ENCODE data around the gene STX8.

Gene STX8

GRCh38 chr17:9509236-9509816 is 66.3 kb downstream of the STX8 start:
- Histone ChIP-seq H3K9me3 (ENCODE audit: control insufficient read depth, insufficient read depth, low read depth, low read length) (peaks cover 3% of the 10 kb centered on the region), H3K36me3 (ENCODE audit: control insufficient read depth in 2 of 2, insufficient read depth in 1 of 2, low read length in 2 of 2) (no peaks in the 10 kb centered on the region), H3K27ac (ENCODE audit: extremely low read depth, low read depth, low read length) (no peak overlapping the region), H3K4me3 (ENCODE audit: low read depth, low read length) (no peak overlapping the region), H3K4me1 (ENCODE audit: control insufficient read depth, insufficient read depth, low read length) (no peaks in the 10 kb centered on the region)
- POLR2A ChIA-PET: no interaction called here
- CTCF ChIA-PET: interaction anchor here (0.5 to 0.7 kb wide), 2 partner anchors 50 to 782 kb away, joined by 3 to 5 read pairs; no protein-coding TSS in a partner anchor
- TF ChIP-seq SETDB1 (IDR thresholded peaks at IDR 0.05; ENCODE audit: insufficient read length, low read length) (peak; percentile 93), ZNF791 (tag by site-specific recombination; IDR thresholded peaks at IDR 0.05) (0 out of 2 replicates have a peak, but pooled peaks have one; percentile 63), ZNF48 (tag by site-specific recombination; IDR thresholded peaks at IDR 0.05) (no peak), ZSCAN5A (tag by site-specific recombination; IDR thresholded peaks at IDR 0.05) (no peak)

- H3K9me3 ChIP-seq (ENCODE audit: control insufficient read depth, insufficient read depth, low read depth, low read length): no peaks in the 10 kb centered on the region
- peaks cover 5% of the 10 kb centered on the region; the same call in 1 of the 2 replicates for H3K4me1 ChIP-seq (ENCODE audit: control insufficient read depth, insufficient read depth, low read length)
- no peak overlapping the region for H3K27ac ChIP-seq (ENCODE audit: extremely low read depth, low read depth, low read length)
- CTCF ChIA-PET: interaction anchor here (1.6 kb wide), 1 partner anchor 96 kb away, joined by 5 read pairs; no protein-coding TSS in a partner anchor
- TF ChIP-seq ZNF184 (tag by site-specific recombination; IDR thresholded peaks at IDR 0.05): no peak
- no peak for TF ChIP-seq EGR2 (tag by site-specific recombination; IDR thresholded peaks at IDR 0.05; ENCODE audit: low read depth)
- no peak for TF ChIP-seq ZFHX2 (tag by site-specific recombination; conservative IDR thresholded peaks at IDR 0.05)
- TF ChIP-seq ZNF629 (tag by site-specific recombination; IDR thresholded peaks at IDR 0.05): no peak
- TF ChIP-seq FEZF1 (tag by site-specific recombination; IDR thresholded peaks at IDR 0.05): no peak
- no peak for TF ChIP-seq ZBTB26 (tag by site-specific recombination; optimal IDR thresholded peaks at IDR 0.05)
- H3K36me3 ChIP-seq (ENCODE audit: control insufficient read depth in 2 of 2, insufficient read depth in 1 of 2, low read length in 2 of 2): peaks cover 0 to 2% of the 10 kb centered on the region in 2 experiments; a peak in 1 of 3 replicates
- H3K4me3 ChIP-seq (ENCODE audit: low read depth, low read length): no peak overlapping the region
- POLR2A ChIA-PET: no interaction called here
These were observed 76.6 kb downstream of the STX8 start for GRCh38 chr17:9499041-9499440.

GRCh38 chr17:9498490-9498889 is 77.1 kb downstream of the STX8 start:
- no peak overlapping the region for H3K4me3 ChIP-seq (ENCODE audit: low read depth, low read length)
- peaks cover 0 to 2% of the 10 kb centered on the region in 2 experiments; a peak in 1 of 3 replicates for H3K36me3 ChIP-seq (ENCODE audit: control insufficient read depth in 2 of 2, insufficient read depth in 1 of 2, low read length in 2 of 2)
- H3K4me1 ChIP-seq (ENCODE audit: control insufficient read depth, insufficient read depth, low read length): peaks cover 5% of the 10 kb centered on the region; the same call in 1 of the 2 replicates
- ChIA-PET CTCF (interaction anchor here (0.6 to 1.6 kb wide), 2 partner anchors 29 to 96 kb away, joined by 3 to 5 read pairs; no protein-coding TSS in a partner anchor), POLR2A (no interaction called here)
- TF ChIP-seq ZNF23 (tag by site-specific recombination; IDR thresholded peaks at IDR 0.05; ENCODE audit: borderline replicate concordance) (no peak), ZNF416 (tag by site-specific recombination; IDR thresholded peaks at IDR 0.05) (no peak), ZNF37A (tag by site-specific recombination; IDR thresholded peaks at IDR 0.05) (no peak), BCL11A (tag by site-specific recombination; IDR thresholded peaks at IDR 0.05; ENCODE audit: low read depth) (no peak), ZSCAN18 (tag by site-specific recombination; IDR thresholded peaks at IDR 0.05) (no peak), ZNF776 (tag by site-specific recombination; IDR thresholded peaks at IDR 0.05; ENCODE audit: borderline replicate concordance) (no peak), ZNF624 (tag by site-specific recombination; IDR thresholded peaks at IDR 0.05) (no peak), REST (tag by site-specific recombination; IDR thresholded peaks at IDR 0.05) (no peak), ZNF10 (tag by site-specific recombination; IDR thresholded peaks at IDR 0.05) (no peak), ZNF654 (tag by site-specific recombination; IDR thresholded peaks at IDR 0.05; ENCODE audit: low read depth) (no peak)
- no peaks in the 10 kb centered on the region for H3K9me3 ChIP-seq (ENCODE audit: control insufficient read depth, insufficient read depth, low read depth, low read length)
- H3K27ac ChIP-seq (ENCODE audit: extremely low read depth, low read depth, low read length): no peak overlapping the region

All from HEK293 (cell line).